ENCODE measurements around the gene KSR1.
"Not testable (repeated sequence)": the region's sequence is repeated elsewhere in the genome, so short reads cannot be mapped to it uniquely, and the experiment has no call there.

DNA sequence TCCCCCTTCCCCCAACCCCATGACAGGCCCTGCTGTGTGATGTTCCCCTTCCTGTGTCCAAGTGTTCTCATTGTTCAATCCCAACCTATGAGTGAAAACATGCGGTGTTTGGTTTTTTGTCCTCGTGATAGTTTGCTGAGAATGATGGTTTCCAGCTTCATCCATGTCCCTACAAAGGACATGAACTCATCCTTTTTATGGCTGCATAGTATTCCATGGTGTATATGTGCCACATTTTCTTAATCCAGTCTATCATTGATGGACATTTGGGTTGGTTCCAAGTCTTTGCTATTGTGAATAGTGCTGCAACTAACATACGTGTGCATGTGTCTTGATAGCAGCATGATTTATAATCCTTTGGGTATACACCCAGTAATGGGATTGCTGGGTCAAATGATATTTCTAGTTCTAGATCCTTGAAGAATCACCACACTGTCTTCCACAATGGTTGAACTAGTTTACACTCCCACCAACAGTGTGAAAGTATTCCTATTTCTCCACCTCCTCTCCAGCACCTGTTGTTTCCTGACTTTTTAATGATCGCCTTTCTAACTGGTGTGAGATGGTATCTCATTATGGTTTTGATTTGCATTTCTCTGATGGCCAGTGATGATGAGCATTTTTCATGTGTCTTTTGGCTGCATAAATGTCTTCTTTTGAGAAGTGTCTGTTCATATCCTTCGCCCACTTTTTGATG, 28.9 kb upstream of the KSR1 start:
- TF ChIP-seq, protein P1, sequence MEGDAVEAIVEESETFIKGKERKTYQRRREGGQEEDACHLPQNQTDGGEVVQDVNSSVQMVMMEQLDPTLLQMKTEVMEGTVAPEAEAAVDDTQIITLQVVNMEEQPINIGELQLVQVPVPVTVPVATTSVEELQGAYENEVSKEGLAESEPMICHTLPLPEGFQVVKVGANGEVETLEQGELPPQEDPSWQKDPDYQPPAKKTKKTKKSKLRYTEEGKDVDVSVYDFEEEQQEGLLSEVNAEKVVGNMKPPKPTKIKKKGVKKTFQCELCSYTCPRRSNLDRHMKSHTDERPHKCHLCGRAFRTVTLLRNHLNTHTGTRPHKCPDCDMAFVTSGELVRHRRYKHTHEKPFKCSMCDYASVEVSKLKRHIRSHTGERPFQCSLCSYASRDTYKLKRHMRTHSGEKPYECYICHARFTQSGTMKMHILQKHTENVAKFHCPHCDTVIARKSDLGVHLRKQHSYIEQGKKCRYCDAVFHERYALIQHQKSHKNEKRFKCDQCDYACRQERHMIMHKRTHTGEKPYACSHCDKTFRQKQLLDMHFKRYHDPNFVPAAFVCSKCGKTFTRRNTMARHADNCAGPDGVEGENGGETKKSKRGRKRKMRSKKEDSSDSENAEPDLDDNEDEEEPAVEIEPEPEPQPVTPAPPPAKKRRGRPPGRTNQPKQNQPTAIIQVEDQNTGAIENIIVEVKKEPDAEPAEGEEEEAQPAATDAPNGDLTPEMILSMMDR (IDR thresholded peaks at IDR 0.05): not testable (repeated sequence)
- TF ChIP-seq POLR2A (IDR thresholded peaks at IDR 0.05): not testable (repeated sequence)
